Lung microvascular endothelial cell (primary cell): Measurements from ENCODE around the gene LRTM2. TPM values are rescaled to one million over a fixed set of nuclear protein-coding genes. Genes with fewer than 3 reads are reported as not detected.
"Not testable (repeated sequence)": the region's sequence is repeated elsewhere in the genome, so short reads cannot be mapped to it uniquely, and the experiment has no call there.

ENCODE experiments used
- DNase-seq, 2 donors: peaks; one replicate each; pipeline versions ENCODE4 v3.0.0 to v3.0.0-alpha.2; 2010; ENCODE audit warnings: low read depth in 2 of 2
- total RNA-seq: library from RNA; depleted of rRNA; stranded (reverse); fragments of >200 nt; gene quantifications from 2 replicates; pipeline ENCODE4 v1.2.1, GENCODE V29; 2014

The LRTM2 gene
- total RNA-seq, 1 donor from 2014 or later = not detected

- peak; percentile 55 to 87 for DNase-seq
Observed at GRCh38 chr12:1811281-1811947, 9.0 kb upstream of the LRTM2 start.

DNA sequence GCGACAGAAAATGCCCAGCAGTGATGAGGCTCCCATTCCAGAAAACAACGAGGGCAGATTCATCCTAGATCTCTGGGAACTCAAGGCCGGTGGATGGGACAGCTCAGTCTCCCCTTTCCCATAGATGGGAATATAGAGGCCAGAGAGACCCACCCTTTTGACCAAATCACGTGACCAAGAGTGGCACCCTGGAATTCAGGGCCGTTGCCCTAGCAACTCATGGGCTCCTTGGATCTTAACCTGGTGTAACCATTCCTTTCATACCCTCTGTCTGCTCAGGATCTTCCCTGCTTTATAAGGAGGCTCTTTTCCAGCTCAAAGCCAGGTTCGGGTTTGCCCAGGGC, 8.4 kb upstream of the LRTM2 start:
- no peak for DNase-seq

DNA sequence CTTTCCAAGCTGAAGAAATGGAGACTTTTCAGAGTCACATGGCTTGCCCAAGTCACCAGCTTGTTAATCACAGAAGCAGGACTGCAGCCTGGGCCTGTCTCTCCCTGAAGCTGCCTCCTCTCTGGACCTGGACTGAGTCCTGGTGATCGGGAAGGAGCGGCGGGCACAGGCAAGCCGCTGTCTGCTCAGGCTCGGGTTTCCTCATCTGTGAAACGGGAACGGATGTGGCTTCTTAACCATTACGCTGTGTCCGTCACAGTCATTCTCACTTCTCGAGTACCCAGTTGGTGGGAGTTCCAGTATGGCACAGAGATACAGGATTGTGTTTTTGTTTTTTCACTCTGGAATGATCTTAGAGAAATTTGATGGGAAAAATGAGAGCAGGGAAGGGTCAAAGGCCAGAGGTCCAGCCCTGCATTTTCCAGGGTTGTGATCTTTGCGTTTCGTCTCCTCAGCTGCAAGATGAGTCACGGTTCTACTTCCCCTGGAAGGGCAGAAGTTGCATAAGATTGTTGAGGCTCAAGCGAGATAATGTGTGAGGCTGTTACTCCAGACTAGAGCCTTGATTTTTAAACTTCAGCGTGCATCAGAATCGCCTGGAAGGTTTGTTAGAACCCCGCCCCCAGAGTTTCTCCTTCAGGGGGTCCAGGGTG, 7.6 kb upstream of the LRTM2 start:
- peak in 1 of 2 donors; percentile 85 for DNase-seq

DNA sequence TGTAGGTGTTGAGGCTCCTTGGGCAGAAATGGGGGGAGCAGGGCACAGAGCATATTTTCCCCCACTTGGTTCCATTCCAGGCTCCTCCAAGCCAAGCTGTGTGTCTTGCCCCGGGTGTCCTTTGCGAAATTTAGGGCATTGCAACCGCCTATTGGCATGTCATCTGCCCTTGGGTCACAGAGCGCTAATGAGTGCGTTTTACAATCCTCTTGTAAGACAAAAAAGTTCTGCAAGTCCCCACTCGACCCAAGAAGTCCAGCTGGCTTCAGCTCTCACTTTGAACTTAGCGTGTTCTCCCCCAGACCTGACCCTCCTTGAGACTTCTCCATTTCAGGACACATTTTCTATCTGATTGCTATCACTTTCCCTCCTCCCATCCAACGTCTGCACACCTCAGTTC, 6.1 kb upstream of the LRTM2 start:
- DNase-seq = no peak

- DNase-seq = no peak
Observed at GRCh38 chr12:1815108-1815507, 5.3 kb upstream of the LRTM2 start.

DNA sequence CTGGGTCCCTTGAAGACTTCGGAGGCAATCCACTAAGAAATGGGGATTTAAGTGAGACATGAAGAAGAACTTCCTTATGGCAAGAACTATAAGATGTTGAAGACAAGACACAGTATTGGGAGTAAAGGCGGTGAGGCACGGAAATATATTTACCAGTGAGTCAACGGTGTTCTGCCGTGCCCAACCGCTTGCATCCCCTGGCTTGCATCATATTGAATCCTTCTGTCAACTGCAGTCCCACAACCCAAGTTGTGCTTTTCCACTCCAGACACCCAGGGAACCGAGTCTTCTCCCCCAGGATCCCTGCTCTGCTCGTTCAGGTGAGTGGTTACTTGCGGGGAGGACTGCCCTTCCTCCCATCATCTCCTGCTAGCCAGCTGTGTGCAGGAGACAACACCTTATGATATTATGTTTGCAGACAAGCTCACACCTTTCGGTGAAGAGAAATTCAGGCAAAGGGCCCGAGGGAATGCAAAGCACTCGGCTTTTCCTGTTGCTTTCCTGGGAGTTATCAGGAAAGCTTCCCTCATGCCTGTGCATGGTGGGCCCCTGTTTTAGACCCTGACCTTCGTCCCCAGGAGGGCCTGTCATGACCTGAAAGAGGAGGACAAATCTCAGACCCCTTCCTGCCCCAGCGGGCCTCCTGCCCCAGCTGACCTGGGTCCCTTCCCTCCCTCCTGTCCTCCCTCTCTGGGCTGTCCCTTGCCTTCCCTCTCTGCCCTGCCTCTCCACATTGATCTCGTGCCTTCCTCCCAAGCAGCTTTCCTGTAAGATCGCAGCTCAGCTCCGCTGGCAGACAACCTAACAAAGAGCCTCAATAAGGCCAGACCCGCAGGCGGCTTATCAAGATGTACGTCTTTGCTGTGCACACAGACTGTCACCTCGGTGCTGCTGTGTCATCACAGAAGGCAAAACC, 4.3 kb upstream of the LRTM2 start:
- no peak for DNase-seq

DNA sequence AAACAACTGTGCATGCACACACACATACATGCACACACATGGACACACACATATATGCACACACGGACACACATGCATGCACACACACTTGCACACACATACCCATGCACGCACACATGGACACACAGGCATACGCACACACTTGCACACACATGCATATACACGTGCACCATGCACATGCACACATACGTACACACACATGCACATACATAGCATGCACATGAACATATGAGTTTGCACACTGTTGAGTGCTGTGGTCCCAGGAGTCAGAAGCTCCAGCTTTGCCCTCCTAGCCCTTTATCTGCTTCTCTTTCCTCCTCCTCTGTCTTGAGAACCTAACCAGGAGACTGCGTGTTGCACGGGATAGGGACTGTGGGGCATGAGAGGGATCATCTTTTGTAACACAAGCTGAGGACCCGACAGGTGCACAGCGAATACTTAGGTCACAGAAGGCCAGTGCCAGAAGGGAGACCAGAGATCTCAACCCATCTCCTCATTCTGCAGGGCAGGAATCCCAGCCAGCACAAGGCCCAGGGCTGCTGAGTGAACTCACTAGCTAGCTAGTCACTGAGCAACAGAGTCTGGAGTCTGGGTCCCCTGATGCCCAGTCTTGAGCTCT, 3.5 kb upstream of the LRTM2 start:
- DNase-seq = no peak

DNA sequence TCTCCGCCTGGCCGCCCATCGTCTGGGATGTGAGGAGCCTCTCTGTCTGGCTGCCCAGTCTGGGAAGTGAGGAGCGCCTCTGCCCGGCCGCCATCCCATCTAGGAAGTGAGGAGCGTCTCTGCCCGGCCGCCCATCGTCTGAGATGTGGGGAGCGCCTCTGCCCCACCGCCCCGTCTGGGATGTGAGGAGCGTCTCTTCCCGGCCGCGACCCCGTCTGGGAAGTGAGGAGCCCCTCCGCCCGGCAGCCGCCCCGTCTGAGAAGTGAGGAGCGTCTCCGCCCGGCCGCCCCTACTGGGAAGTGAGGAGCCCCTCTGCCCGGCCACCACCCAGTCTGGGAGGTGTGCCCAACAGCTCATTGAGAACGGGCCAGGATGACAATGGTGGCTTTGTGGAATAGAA, 2.4 kb upstream of the LRTM2 start:
- not testable (repeated sequence) for DNase-seq

DNA sequence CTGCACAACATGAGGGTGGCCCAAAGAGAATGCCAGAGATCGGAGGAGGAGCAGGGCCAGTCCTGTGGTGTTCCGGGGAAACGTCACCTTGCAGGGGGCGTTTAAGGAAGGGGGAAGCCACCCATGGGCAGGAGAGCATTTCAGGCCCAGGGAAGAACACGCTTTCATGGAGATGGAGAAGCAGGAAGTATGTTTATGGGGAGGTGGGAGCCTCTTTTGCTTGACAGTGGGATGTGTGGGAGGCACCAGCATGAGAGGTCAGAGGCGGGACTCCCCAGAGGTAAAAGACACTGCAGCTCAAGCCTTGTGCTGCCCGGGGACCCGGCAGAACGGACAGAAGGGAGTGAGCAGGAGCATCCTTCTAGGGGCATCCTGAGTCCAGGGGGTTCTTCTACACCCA, 1.3 kb upstream of the LRTM2 start:
- DNase-seq = no peak

DNA sequence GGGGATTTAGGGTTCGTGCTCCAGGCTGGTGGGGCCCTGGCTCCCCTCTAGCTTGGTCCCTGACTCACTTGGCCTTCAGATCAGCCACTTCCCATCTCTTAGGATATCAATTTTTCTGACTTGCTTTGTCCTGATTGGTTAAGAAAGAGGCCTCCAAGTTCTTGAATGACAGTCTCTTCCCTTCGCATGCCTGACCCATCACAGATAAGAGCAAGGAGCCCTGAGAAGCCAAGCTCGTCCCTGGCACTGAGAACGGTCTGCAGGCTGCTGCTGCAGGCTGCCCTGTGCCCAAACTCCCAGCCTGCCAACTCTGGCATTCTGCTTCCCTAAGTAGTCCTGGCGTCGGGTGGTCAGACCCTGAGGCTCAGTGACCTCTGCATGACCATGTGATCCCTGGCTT, 794 bp upstream of the LRTM2 start:
- no peak for DNase-seq

DNA sequence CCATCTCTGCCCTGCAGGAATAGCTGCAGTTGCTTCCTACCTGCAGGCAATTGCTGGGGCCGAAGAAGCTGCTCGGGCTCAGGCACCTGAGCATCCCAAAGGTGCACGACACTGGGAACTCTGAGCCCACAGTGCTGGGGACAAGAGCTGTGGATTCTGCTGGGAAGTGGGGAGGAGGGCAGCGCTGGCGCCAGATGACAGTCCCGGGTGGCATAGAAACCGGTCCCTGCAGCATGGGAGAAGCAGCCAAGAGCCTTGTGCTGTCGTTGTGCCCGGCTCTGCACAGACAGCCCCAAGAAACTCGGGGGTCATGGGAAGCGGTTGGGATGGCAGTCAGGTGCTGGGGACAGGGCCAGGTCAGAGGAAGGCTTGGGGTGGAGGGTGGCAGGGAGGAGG, 529 bp downstream of the LRTM2 start:
- DNase-seq = no peak

DNA sequence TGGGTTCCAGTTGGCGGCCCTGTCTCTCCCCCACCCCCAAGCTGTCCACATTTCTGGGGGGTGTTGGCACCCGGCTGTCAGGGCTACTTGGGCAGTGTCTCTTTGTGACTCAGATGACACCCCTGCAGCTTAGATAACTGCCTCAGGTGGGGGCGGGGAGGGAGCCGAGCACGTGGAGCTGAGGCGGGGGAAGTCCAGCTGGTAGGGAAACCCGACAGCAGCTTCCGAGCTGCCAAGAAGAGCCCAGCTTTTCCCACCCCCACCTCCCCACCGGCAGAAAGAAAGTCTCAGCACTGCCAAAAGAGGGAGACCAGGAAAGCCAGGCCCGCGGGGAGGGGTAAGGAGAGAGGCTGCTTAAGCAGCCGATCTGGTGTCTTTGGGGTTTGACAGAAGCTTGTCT, 1.4 kb downstream of the LRTM2 start:
- DNase-seq = no peak

- no peak for DNase-seq
Observed at GRCh38 chr12:1822699-1823098, 2.3 kb downstream of the LRTM2 start.

- no peak for DNase-seq
Observed at GRCh38 chr12:1823237-1823636, 2.9 kb downstream of the LRTM2 start.

DNA sequence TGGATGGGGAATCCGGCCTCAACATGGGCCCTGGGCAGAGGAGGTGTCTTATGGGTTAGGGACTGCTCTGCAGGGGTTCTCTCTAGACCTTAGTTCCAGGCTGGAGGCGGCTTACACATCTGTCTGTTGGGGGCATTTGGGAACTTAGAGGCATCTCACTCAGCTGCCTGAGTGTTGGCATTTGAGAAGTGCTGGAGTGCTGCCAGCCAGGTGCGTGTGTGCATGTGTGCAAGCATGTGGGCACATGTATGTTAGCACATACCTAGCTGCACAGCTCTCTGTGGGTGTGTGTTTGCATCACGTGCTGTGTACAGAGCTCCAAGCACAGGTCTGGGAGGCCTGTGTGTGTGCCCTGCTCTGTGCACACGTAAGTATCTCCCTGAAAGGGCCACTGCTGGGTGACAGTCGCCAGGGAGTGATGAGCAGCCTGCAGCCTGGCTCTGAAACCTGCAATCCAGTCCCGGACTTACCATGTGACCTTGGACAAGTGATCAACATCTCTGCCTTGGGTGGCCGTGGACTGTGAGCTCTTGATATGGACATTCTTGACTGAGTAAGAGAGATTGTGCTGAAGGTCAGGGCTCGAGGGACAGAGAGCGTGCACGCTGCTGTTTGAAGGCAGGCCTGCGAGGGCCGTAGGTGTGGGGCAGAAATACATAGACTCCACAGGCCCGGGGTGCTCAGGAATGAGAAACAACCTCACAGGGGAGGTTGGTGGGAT, 5.2 kb downstream of the LRTM2 start:
- DNase-seq = no peak

DNA sequence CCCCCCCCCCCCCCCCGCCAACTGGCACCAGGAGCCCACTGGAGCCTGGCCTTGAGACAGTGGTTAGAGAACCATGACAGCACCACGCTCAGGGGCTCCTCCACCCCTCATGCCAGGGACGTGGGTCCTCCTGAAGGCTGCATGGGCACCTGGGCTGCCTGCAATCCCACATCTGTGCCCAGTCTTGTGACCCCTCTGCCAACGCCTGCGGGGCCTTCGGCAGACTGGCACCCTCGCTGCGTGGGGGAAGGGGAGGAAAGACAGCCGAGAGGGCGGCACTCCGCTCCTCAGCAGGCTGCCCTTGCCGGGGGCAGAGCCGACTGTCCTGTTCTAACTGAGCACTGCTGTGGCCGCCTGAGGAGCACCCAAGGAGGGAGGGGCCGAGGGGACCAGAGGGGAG, 6.0 kb downstream of the LRTM2 start:
- DNase-seq = no peak

DNA sequence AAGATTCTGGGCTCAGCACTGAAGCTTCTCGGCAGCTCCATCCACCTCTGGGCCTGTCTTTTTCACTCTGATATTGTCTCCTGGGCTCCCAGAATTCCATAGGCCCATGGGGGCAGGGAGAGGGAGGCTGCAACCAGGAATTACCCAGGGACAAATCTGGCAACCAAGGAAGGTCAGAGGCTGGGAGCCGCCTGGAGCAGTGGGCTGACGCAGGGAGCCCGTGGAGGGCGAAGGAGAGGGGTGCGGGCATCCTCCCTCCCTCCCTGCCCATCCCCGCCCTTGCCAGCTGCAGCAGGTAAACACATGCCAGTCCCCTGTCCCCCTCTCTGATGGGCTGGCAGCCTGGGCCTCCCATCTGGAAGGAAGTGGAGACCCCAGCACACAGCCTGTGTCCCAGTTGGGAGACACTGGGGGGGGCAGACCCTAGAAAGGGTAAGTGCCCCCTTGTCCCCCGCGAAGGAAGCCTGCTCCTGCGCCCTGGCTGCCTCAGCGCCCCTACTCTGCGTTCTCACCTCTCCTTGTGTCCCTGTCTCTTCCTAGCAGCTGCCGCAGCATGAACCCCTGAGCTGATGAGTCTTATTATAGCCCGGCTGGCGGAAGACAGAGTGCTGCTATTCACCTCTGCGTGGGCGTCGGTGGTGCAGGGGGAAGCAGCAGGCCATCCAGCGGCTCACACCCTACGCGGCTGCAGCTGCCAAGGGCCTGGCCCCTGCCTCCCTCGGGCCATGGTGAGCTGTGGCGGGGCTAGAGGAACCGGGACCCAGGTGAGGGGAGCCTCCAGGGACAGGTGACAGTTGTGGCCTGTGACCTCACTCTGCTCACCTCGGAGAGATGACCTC, 6.7 kb downstream of the LRTM2 start:
- DNase-seq = no peak

DNA sequence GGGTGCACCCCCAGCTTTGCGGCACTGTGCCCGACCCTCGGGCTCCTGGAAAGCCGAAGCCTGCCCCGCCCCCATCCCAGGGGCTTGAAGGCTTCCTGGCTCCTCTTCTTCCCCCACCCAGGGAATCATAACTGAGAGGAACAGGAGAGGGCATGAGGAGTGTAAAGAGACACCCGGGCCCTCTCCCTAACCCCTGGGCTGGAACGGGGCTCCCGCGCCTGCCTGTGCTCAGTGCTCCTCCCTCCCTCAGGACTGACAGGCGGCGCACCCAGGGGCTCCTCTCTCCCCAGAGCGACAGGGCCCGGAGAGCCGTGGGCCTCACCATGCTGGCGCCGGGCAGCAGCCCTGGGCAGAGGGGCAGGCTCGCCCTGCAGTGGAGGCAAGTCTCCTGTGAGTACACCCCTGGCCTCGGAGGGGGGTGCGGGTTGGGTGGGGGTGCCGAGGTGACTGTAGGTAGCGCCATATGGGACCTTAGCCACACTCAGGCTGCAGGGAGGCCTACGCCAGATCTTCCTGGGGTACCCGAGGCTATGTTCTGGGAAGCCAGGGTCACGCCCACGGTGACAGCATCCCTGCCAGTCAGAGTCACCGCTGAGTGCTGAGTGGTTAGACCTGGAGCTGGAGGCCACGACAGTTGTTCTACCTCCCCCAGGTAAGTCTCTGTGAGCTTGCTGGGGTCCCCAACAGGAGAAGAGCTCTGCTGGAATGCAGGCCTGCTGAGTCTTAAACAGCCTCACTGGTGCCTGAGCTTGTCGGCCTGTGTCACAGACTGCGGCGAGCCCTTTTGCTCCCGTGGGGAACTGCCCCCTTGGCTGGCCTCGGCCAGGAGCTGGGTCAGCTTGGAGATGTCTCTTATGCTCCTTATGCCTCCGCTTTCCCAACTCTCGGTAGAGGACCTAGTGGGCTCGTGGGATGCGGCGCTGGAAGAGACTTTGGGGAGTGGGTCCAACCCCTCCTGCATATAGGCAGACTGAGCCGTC, 7.8 kb downstream of the LRTM2 start:
- DNase-seq = no peak

- DNase-seq = no peak
Observed at GRCh38 chr12:1828856-1829255, 8.5 kb downstream of the LRTM2 start.
